SK-N-MC (cell line): ENCODE data around the gene NFIB.

Experiments
- EZH2 ChIP-seq: fragments of 200-600 bp; sonication (generic); IDR thresholded peaks from one replicate; pipeline ENCODE4 v1.6.1; 2017; ENCODE audit warnings: antibody characterized with exemption
- FOXP2 ChIP-seq: optimal IDR thresholded peaks from 2 replicates; pipeline ENCODE3; 2011; ENCODE audit warnings: mild to moderate bottlenecking, moderate library complexity; ENCODE audit not compliant: insufficient read depth; ENCODE audit errors: extremely low read length, control extremely low read depth
- POLR2AphosphoS5 ChIP-seq: IDR thresholded peaks from 2 replicates; pipeline ENCODE4 v1.6.1; 2012; ENCODE audit warnings: mild to moderate bottlenecking, low read depth, low read length, borderline replicate concordance

DNA sequence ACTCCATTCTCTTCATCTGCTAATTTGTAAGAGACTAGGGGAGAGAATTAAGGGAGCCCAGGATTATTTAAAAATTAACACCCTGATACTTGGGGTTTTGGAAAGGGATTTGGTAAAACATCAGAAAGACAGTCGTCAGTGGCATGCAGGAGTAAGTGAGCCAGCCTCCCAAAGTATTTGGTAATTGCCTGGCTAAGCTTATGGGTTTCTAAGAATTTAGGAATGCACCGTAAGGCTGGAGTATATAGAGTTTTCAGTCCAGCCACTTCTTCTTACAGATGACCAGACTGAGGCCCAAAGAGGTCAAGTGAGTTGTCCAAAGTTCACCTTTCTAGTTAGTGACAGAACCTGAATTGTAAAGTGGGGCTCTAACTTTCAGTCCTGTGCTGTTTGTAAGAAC, 25.8 kb upstream of the NFIB start:
- TF ChIP-seq EZH2 = no peak
- no peak for TF ChIP-seq POLR2AphosphoS5
- no peak for TF ChIP-seq FOXP2
